K562 (cell line): ENCODE measurements around the gene RNF168. TPM values are rescaled to one million over a fixed set of nuclear protein-coding genes. Genes with fewer than 3 reads are reported as not detected.

Experiments used
- BRCA1 ChIP-seq, 2 experiments: fragments of 450-650 bp in 1 of 2; sonication (generic) in 1 of 2; formaldehyde crosslinking in 1 of 2; IDR thresholded peaks; 2 replicates each; pipeline versions ENCODE4 v1.5.0 to v1.6.1; 2017 to 2020; ENCODE audit warnings: mild to moderate bottlenecking in 1 of 2, missing genetic modification reagents in 1 of 2
- FOS ChIP-seq: IDR thresholded peaks from 3 replicates; pipeline ENCODE4 v1.6.1; 2011; ENCODE audit not compliant: insufficient read length; ENCODE audit errors: extremely low read depth
- FOXP1 ChIP-seq: sonication (generic); formaldehyde crosslinking; IDR thresholded peaks from 2 replicates; pipeline ENCODE4 v1.8.0; 2022; ENCODE audit warnings: mild to moderate bottlenecking, missing genetic modification reagents
- HMGN3 ChIP-seq: IDR thresholded peaks from 2 replicates; pipeline ENCODE4 v1.6.1; 2011; ENCODE audit warnings: borderline replicate concordance, low read depth, mild to moderate bottlenecking, mixed read lengths, low read length; ENCODE audit not compliant: insufficient read length; ENCODE audit errors: extremely low read depth
- KAT8 ChIP-seq: fragments of 450-650 bp; IDR thresholded peaks from 2 replicates; pipeline ENCODE4 v1.6.1; 2016; ENCODE audit warnings: low read depth, mild to moderate bottlenecking
- MTF1 ChIP-seq: fragments of 250-450 bp; sonication (Bioruptor Pico); IDR thresholded peaks from 2 replicates; pipeline ENCODE4 v1.9.0; 2021; ENCODE audit warnings: moderate library complexity, mild to moderate bottlenecking, inconsistent platforms, borderline replicate concordance
- NELFE ChIP-seq: IDR thresholded peaks from 2 replicates; pipeline ENCODE4 v1.6.1; 2011; ENCODE audit warnings: mild to moderate bottlenecking; ENCODE audit not compliant: insufficient read depth, insufficient read length
- NFXL1 ChIP-seq: fragments of 450-650 bp; formaldehyde crosslinking; IDR thresholded peaks from 2 replicates; pipeline ENCODE4 v1.4.0; 2021; ENCODE audit warnings: mild to moderate bottlenecking
- SRSF3 ChIP-seq: fragments of 200-400 bp; formaldehyde crosslinking; IDR thresholded peaks from 2 replicates; pipeline ENCODE4 v1.6.1; 2016; ENCODE audit warnings: mild to moderate bottlenecking, low read length, moderate library complexity; ENCODE audit not compliant: insufficient read depth
- ZBTB17 ChIP-seq: fragments of 450-650 bp; formaldehyde crosslinking; IDR thresholded peaks from 2 replicates; pipeline ENCODE4 v1.4.0; 2020; ENCODE audit warnings: mild to moderate bottlenecking
- ZKSCAN1 ChIP-seq: fragments of 150-350 bp; IDR thresholded peaks from 2 replicates; pipeline ENCODE4 v1.6.1; 2016; ENCODE audit warnings: low read depth, low read length
- ZNF384 ChIP-seq: IDR thresholded peaks from 2 replicates; pipeline ENCODE4 v1.6.1; 2012; ENCODE audit warnings: low read depth, low read length, improper control_type of control experiment
- ZNF699 ChIP-seq: fragments of 250-450 bp; sonication (Bioruptor Pico); IDR thresholded peaks from 2 replicates; pipeline ENCODE4 v1.8.0; 2021; ENCODE audit warnings: mild to moderate bottlenecking, moderate library complexity; ENCODE audit not compliant: insufficient replicate concordance
- polyA plus RNA-seq, 8 experiments: library from polyadenylated mRNA; depleted of rRNA in 4 of 8; stranded (reverse) in 5 of 8; unstranded in 3 of 8; fragments of >200 nt; fragmentation: Nextera tagmentation in 2 of 8; fragmentation: Illumina TruSeq in 1 of 8; extraction: Ambion mirVana in 2 of 8; extraction: Trizol in 1 of 8; gene quantifications; 2 replicates each; pipeline versions ENCODE4 v1.2.1 to v1.2.3, GENCODE V29; 2011 to 2014; ENCODE audit warnings: inconsistent platforms in 1 of 8, missing spikeins in 1 of 8
- total RNA-seq, 7 experiments: library from RNA; depleted of rRNA in 6 of 7; stranded (reverse); fragments of >200 nt in 6 of 7; fragmentation: Illumina TruSeq in 2 of 7; extraction: Trizol in 2 of 7; gene quantifications; 2 replicates each; pipeline versions ENCODE4 v1.2.1 to v1.2.3, GENCODE V29; 2011 to 2021; ENCODE audit warnings: low replicate concordance in 1 of 7
- TF ChIP-seq, protein P1 (sequence below): fragments of 450-650 bp; conservative IDR thresholded peaks from 2 replicates; pipeline ENCODE4 v1.6.1; 2016; ENCODE audit warnings: missing genetic modification characterization, low read depth, mild to moderate bottlenecking, control low read depth, missing compliant biosample characterization
- TF ChIP-seq, protein P2 (sequence below): fragments of 450-650 bp; IDR thresholded peaks from 2 replicates; pipeline ENCODE4 v1.6.1; 2016
- TF ChIP-seq, protein P3 (sequence below): fragments of 450-650 bp; formaldehyde crosslinking; IDR thresholded peaks from 2 replicates; pipeline ENCODE4 v1.4.0; 2022; ENCODE audit warnings: missing genetic modification characterization
- TF ChIP-seq, protein P4 (sequence below): fragments of 250-450 bp; sonication (Bioruptor Pico); IDR thresholded peaks from 2 replicates; pipeline ENCODE4 v1.8.0; 2021; ENCODE audit warnings: mild to moderate bottlenecking, moderate library complexity
- TF ChIP-seq, protein P5 (sequence below), 2 experiments: IDR thresholded peaks; 2 replicates each; pipeline ENCODE4 v1.6.1; 2011; ENCODE audit warnings: borderline replicate concordance in 1 of 2, control low read depth in 1 of 2, low read depth in 1 of 2, low read length in 1 of 2, mild to moderate bottlenecking in 1 of 2, mixed read lengths in 1 of 2, moderate library complexity in 1 of 2; ENCODE audit not compliant: insufficient read depth in 1 of 2, insufficient read length in 1 of 2, poor library complexity in 1 of 2, severe bottlenecking in 1 of 2; ENCODE audit errors: extremely low read depth in 1 of 2
- TF ChIP-seq, protein P6 (sequence below): fragments of 200-800 bp; sonication (Bioruptor generic); IDR thresholded peaks from 2 replicates; pipeline ENCODE4 v1.6.1; 2017; ENCODE audit warnings: missing genetic modification characterization, missing compliant biosample characterization

Gene RNF168
- total and polyA plus RNA-seq, 9 of the 15 experiments (the other 6 are each of a cell fraction or from before 2014, with no cell fraction given) = 6.0 to 32.1 (median 16.6) TPM

DNA sequence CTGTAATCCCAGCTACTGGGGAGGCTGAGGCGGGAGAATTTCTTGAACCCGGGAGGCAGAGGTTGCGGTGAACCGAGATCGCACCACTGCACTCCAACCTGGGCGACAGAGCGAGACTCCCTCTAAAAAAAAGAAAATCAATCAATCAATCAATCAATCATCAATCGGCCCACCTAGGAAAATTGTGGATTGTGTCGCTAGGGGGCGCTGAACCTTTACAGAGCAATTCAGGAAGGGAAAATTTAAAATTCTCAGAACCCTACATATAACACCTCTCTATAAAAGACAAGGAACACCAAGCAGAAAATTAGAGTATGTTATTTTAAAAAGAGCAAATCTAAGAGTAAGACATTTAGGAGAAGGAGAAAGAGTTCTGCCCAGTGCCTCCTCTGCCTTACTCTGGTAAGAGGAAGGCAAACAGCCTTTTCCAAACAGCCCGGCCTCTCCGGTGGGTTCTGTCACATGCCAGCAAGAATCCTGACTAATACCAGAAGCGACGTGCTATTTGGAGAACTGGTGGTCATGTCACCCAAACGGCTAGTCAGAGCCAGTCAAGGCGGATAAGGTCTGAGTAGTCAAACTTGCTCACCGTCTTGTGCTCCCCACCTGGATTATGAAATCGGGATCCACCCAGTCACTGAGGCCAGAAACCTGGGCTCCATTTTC, 33.9 kb upstream of the RNF168 start (continued):
- TF ChIP-seq MTF1 (CRISPR knock-in tag) = no peak
- TF ChIP-seq, protein P1, sequence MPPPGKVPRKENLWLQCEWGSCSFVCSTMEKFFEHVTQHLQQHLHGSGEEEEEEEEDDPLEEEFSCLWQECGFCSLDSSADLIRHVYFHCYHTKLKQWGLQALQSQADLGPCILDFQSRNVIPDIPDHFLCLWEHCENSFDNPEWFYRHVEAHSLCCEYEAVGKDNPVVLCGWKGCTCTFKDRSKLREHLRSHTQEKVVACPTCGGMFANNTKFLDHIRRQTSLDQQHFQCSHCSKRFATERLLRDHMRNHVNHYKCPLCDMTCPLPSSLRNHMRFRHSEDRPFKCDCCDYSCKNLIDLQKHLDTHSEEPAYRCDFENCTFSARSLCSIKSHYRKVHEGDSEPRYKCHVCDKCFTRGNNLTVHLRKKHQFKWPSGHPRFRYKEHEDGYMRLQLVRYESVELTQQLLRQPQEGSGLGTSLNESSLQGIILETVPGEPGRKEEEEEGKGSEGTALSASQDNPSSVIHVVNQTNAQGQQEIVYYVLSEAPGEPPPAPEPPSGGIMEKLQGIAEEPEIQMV (tag) = no peak
- TF ChIP-seq FOXP1 = no peak
- no peak for TF ChIP-seq NELFE
- TF ChIP-seq SRSF3 = no peak
- TF ChIP-seq BRCA1 (IDR thresholded peaks at IDR 0.05) = no peak
- no peak for TF ChIP-seq BRCA1 (CRISPR knock-in tag; IDR thresholded peaks at IDR 0.05)
- no peak for TF ChIP-seq NFXL1 (CRISPR knock-in tag)
- TF ChIP-seq KAT8 = no peak
- TF ChIP-seq ZKSCAN1 = no peak
- TF ChIP-seq, protein P2, sequence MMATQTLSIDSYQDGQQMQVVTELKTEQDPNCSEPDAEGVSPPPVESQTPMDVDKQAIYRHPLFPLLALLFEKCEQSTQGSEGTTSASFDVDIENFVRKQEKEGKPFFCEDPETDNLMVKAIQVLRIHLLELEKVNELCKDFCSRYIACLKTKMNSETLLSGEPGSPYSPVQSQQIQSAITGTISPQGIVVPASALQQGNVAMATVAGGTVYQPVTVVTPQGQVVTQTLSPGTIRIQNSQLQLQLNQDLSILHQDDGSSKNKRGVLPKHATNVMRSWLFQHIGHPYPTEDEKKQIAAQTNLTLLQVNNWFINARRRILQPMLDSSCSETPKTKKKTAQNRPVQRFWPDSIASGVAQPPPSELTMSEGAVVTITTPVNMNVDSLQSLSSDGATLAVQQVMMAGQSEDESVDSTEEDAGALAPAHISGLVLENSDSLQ = peak; percentile 87
- TF ChIP-seq HMGN3 = no peak
- TF ChIP-seq ZNF384 = no peak
- TF ChIP-seq FOS = no peak
- TF ChIP-seq, protein P3, sequence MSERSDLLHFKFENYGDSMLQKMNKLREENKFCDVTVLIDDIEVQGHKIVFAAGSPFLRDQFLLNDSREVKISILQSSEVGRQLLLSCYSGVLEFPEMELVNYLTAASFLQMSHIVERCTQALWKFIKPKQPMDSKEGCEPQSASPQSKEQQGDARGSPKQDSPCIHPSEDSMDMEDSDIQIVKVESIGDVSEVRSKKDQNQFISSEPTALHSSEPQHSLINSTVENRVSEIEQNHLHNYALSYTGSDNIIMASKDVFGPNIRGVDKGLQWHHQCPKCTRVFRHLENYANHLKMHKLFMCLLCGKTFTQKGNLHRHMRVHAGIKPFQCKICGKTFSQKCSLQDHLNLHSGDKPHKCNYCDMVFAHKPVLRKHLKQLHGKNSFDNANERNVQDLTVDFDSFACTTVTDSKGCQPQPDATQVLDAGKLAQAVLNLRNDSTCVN = no peak
- TF ChIP-seq, protein P4, sequence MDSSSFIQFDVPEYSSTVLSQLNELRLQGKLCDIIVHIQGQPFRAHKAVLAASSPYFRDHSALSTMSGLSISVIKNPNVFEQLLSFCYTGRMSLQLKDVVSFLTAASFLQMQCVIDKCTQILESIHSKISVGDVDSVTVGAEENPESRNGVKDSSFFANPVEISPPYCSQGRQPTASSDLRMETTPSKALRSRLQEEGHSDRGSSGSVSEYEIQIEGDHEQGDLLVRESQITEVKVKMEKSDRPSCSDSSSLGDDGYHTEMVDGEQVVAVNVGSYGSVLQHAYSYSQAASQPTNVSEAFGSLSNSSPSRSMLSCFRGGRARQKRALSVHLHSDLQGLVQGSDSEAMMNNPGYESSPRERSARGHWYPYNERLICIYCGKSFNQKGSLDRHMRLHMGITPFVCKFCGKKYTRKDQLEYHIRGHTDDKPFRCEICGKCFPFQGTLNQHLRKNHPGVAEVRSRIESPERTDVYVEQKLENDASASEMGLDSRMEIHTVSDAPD (CRISPR knock-in tag) = no peak
- no peak for TF ChIP-seq ZBTB17
- TF ChIP-seq, protein P5, sequence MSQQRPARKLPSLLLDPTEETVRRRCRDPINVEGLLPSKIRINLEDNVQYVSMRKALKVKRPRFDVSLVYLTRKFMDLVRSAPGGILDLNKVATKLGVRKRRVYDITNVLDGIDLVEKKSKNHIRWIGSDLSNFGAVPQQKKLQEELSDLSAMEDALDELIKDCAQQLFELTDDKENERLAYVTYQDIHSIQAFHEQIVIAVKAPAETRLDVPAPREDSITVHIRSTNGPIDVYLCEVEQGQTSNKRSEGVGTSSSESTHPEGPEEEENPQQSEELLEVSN (IDR thresholded peaks at IDR 0.05; ENCODE audit: borderline replicate concordance in 1 of 2, extremely low read depth in 1 of 2, insufficient read depth in 1 of 2, insufficient read length in 1 of 2, low read depth in 1 of 2, low read length in 1 of 2, poor library complexity in 1 of 2, severe bottlenecking in 1 of 2) = no peak
- TF ChIP-seq, protein P6, sequence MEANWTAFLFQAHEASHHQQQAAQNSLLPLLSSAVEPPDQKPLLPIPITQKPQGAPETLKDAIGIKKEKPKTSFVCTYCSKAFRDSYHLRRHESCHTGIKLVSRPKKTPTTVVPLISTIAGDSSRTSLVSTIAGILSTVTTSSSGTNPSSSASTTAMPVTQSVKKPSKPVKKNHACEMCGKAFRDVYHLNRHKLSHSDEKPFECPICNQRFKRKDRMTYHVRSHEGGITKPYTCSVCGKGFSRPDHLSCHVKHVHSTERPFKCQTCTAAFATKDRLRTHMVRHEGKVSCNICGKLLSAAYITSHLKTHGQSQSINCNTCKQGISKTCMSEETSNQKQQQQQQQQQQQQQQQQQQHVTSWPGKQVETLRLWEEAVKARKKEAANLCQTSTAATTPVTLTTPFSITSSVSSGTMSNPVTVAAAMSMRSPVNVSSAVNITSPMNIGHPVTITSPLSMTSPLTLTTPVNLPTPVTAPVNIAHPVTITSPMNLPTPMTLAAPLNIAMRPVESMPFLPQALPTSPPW (CRISPR knock-in tag) = no peak
- no peak for TF ChIP-seq ZNF699 (CRISPR knock-in tag)
